ENCODE results near the gene RDH8. TPM values are rescaled to one million over a fixed set of nuclear protein-coding genes. Genes with fewer than 3 reads are reported as not detected.
"Not testable (repeated sequence)": the region's sequence is repeated elsewhere in the genome, so short reads cannot be mapped to it uniquely, and the experiment has no call there.

RDH8 gene
- total RNA-seq, 1 donor from 2014 or later: not detected

- no peak overlapping the region for H3K4me3 ChIP-seq (ENCODE audit: low read depth, low read length)
- DNase-seq (ENCODE audit: low read depth): no peak
- TF ChIP-seq CTCF (conservative IDR thresholded peaks at IDR 0.05; ENCODE audit: low read depth, low read length): no peak
Measured at GRCh38 chr19:10018263-10018662, 5.0 kb downstream of the RDH8 start.

DNA sequence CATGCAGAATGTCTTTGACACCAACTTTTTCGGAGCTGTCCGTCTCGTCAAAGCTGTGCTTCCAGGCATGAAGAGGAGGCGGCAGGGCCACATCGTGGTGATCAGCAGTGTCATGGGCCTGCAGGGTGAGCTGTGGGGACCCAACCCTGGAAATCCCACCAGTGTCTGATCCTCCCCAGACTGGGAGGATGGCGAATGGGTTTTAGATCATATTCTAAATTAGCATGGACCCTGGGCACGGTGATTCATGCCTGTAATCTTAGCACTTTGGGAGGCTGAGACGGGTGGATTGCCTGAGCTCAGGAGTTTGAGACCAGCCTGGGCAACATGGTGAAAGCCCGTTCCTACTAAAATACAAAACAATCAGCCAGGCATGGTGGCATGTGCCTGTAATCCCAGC is 5.5 kb downstream of the RDH8 start:
- no peak for TF ChIP-seq CTCF (conservative IDR thresholded peaks at IDR 0.05; ENCODE audit: low read depth, low read length)
- no peak overlapping the region for H3K4me3 ChIP-seq (ENCODE audit: low read depth, low read length)
- no peak for DNase-seq (ENCODE audit: low read depth)

GRCh38 chr19:10019246-10019645 is 6.0 kb downstream of the RDH8 start:
- DNase-seq (ENCODE audit: low read depth): no peak
- no peak overlapping the region for H3K4me3 ChIP-seq (ENCODE audit: low read depth, low read length)
- no peak for TF ChIP-seq CTCF (conservative IDR thresholded peaks at IDR 0.05; ENCODE audit: low read depth, low read length)

GRCh38 chr19:10020851-10021250 is 7.6 kb downstream of the RDH8 start:
- H3K4me3 ChIP-seq (ENCODE audit: low read depth, low read length): no peak overlapping the region
- no peak for DNase-seq (ENCODE audit: low read depth)
- no peak for TF ChIP-seq CTCF (conservative IDR thresholded peaks at IDR 0.05; ENCODE audit: low read depth, low read length)

- no peak for TF ChIP-seq CTCF (conservative IDR thresholded peaks at IDR 0.05; ENCODE audit: low read depth, low read length)
- no peak overlapping the region for H3K4me3 ChIP-seq (ENCODE audit: low read depth, low read length)
Measured at GRCh38 chr19:10021446-10021845, 8.2 kb downstream of the RDH8 start.

GRCh38 chr19:10021863-10022262 is 8.6 kb downstream of the RDH8 start:
- TF ChIP-seq CTCF (conservative IDR thresholded peaks at IDR 0.05; ENCODE audit: low read depth, low read length): no peak
- DNase-seq (ENCODE audit: low read depth): no peak
- no peak overlapping the region for H3K4me3 ChIP-seq (ENCODE audit: low read depth, low read length)

More at GRCh38 chr19:10021446-10021845, 8.2 kb downstream of the RDH8 start:
- no peak for DNase-seq (ENCODE audit: low read depth)

- DNase-seq (ENCODE audit: low read depth); H3K4me3 ChIP-seq (ENCODE audit: low read depth, low read length): not testable (repeated sequence)
Measured at GRCh38 chr19:10023096-10023495, 9.8 kb downstream of the RDH8 start.

DNA sequence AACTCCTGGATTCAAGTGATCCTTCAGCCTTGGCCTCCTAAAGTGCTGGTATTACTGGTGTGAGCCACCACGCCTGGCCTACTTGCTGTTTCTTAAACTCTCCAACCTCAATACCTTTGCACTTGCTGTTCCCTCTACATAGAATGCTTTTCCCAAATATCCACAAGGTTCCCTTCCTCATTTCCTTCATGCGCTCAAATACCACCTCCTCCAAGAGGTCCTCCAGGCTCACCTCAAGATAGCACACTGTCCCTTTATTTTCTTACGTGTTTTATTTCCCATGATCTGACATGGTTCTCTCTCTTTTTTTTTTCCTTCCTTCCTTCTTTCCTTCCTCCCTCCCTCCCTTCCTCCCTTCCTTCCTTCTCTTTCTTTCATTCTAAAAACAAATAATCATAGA is 13.5 kb downstream of the RDH8 start:
- no peak for TF ChIP-seq CTCF (conservative IDR thresholded peaks at IDR 0.05; ENCODE audit: low read depth, low read length)
- no peak overlapping the region for H3K4me3 ChIP-seq (ENCODE audit: low read depth, low read length)
- no peak for DNase-seq (ENCODE audit: low read depth)

Data from epithelial cell of proximal tubule (primary cell).